ENCODE data around the gene POLR1B.
"Not testable (repeated sequence)": the region's sequence is repeated elsewhere in the genome, so short reads cannot be mapped to it uniquely, and the experiment has no call there.

Gene POLR1B

DNA sequence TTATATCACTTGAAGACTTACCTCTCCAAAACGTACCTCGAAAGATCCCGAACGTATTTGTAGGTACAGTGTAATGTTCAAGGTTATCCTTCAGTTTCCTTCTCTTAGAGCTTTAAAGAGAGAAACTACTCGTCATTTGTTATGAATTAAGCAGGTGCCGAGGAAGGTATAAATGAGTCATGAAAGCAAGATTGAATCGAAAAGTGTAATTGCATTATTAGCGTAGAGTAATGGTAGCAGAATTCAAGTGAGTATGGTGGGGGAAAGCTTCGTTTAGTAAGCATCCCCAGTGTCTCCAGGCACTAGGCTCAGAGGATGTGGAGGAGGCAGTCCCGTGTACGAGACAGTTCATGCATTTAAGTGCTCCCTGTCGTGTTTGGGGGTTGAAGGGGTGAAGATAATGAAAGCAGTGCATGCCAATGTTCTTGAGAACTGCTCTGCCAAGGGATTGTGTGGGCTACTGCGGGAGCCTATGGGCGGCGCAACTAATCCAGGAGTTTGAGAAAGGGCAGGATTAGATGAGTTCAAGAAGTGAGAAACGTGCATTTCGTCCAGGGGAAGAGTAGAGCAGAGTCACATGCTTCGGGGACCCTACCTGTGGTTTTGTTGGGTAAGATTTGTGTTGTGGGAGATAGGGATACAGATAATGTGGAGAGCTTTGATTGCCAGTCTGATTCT, 858 bp downstream of the POLR1B start:
- DNase-seq, result no peak

- DNase-seq, result no peak
Measured at GRCh38 chr2:112547333-112547732, 5.1 kb downstream of the POLR1B start.

DNA sequence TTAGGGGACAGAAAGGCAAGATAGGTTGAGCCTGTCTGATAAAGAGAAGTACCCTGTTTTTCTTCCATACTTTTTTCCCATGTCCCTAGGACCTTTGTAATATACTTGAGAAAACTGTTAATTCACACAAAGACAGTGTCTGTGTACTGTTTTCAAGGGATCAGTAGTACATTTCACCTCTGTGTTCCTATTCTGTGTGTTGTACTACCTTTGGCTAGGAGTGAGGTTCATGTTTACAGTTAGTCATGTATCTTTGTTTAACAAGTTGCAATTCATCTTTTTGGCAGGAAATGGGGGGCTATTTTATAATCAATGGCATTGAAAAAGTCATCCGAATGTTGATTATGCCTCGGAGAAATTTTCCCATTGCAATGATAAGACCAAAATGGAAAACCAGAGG, 6.7 kb downstream of the POLR1B start:
- no peak for DNase-seq

- DNase-seq, result no peak
Measured at GRCh38 chr2:112566104-112566503, 23.8 kb downstream of the POLR1B start.

- DNase-seq, result not testable (repeated sequence)
Measured at GRCh38 chr2:112566508-112566907, 24.2 kb downstream of the POLR1B start.

GRCh38 chr2:112572005-112572404, 29.7 kb downstream of the POLR1B start:
- DNase-seq, result no peak

DNA sequence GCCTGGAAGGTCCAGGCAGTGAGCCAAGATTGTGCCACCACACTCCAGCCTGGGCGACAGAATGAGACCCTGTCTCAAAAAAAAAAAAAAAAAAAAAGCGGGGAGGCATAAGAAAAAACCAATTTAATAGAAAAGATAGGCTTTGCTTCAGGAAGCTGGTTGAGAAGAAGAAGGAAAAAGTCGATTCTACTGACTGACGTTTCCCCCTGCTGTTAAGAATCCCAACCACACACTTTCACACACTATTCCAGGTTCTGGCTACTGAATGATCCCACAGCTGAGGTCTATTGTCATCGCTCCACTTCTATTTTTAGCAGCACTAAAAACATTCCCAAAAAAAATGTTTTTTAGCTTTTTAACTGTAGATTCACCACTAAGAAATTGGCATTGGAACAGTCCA, 35.5 kb downstream of the POLR1B start:
- DNase-seq, result no peak

- DNase-seq, result no peak
Measured at GRCh38 chr2:112579241-112579640, 37.0 kb downstream of the POLR1B start.

DNA sequence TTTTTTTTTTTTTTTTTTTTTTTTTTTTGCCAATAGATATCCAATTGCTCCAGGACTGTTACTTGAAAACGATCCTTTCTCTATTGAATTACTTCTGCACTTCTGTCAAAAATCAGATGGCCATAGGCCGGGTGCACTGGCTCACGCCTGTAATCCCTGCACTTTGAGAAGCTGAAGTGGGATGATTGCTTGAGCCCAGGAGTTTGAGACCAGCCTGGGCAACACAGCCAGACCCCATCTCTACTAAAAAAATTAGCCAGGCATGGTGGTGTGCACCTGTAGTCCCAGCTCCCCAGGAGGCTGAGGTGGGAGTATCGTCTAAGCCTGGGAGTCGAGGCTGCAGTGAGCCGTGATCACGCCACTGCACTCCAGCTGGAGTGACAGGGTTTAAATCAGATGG, 37.8 kb downstream of the POLR1B start:
- DNase-seq, result no peak

DNA sequence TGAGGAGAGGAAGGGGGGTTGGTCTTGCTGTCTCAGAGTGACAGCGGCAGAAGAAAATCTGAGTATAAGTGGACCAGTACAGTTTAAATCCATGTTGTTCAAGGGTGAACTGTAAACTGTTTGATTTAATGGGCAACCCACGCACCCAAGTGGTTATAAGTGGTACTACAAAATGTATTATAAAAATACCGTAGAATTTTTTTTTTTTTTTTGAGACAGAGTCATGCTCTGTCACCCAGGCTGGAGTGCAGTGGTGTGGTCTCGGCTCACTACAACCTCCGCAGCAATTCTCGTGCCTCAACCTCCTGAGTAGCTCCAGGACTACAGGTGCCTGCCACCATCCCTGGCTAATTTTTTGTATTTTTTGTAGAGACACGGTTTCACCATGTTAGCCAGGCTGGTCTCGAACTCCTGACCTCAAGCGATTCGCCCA, 40.1 kb downstream of the POLR1B start:
- peak; percentile 7 for DNase-seq

- DNase-seq, result no peak
Measured at GRCh38 chr2:112583497-112584133, 41.4 kb downstream of the POLR1B start.

DNA sequence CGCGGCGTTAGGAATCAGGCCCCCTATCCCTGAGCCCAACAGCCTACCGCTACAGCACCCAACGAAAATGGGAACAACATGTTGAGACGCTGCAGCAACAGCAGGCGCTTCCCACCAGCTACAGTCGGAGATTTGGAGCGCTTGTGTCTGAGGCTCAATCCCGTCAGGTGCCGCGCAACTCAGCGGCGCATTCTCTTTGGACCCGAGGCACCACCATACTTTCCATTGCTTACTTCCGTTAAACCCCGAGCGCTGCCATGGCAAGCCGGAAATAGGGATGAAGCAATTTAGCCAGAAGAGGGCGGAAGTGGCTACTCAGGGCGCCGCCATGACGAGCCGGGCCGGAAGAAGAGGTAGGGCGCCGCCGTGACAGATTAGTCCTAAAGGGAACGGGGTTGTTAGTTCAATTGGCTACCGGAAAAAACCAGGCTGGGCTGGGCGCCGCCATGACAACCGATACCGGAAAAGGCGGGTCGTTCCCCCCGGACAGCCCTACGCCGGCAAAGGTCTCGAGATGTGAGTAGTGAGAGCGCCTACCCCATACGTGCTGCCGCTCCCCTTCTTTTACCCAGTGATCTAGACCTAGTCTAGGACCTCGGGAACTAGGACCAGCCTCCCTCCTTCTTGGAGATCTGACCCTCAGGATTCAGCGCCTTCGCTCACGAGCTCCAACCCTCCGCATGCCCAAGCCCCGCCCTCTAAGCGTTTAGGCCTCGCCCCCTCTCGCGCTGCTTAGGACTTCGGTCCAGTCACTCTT, 42.0 kb downstream of the POLR1B start, which contains the start of gene CHCHD5:
TSS of gene CHCHD5 (plus strand) at position 476 of the 757 bp plus-strand sequence. CDS start at position 515, 39 bp downstream.
- DNase-seq, result peak; percentile 78

- DNase-seq, result no peak
Measured at GRCh38 chr2:112584891-112585250, 42.6 kb downstream of the POLR1B start.

DNA sequence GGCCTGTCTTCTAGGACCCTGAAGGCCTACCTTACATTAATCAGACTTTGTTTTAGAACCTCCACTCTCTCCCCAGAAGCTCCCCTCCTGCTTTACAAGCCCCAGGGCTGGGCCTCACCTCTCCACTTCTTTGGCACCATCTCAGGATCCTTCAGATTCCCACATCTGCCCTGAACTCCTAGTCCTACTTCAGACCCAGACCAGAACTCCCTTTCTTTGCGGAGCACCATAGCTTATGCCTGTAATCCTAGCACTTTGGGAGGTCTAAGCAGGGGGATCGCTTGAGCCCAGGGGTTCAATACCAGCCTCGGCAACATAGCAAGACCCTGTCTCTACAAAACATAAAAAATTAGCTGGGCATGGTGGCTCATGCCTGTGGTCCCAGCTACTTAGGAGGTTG, 43.1 kb downstream of the POLR1B start:
- no peak for DNase-seq

- DNase-seq, result no peak
Measured at GRCh38 chr2:112585873-112586464, 43.7 kb downstream of the POLR1B start.

DNA sequence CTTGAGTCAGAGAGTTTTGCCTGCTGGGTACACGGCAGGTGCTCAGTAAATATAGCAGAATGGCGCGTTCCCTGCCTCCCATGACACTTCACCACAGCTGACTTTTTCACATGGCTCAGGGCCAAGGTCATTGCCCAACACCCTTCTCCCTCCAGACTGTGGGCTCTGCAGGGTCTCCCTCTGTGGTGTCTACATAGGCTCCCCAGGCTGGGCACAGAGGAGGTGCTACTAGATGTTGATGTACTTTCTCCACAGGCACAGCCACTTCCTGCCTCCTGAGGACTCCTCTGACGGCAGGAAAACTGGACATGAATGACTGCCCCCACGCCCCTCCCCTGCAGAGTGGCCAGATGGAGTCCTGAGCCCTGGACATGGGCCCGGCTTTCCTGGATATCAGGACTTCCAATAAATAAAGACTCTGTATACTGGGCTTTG, 46.4 kb downstream of the POLR1B start:
- DNase-seq, result no peak

DNA sequence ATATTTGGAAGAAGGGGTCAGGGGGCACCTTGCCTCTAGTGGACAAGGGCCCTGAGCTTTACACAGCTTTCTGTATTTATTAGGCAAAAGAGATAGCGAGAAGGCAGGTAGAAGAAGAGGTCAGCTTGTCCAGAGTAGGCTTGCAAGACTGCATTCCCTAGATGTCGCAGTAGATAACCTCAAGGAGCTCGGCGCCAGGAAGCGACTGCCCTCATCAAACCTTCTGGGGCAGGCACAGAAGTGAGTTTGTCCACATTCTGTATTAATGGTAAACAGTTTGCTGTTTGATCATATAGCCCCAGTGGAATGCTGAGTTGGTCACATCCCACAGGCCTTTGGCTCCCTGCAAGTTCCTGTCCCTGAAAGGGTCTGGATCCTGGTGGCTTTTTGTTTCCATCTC, 49.1 kb downstream of the POLR1B start:
- DNase-seq, result no peak

- no peak for DNase-seq
Measured at GRCh38 chr2:112593736-112594135, 51.5 kb downstream of the POLR1B start.

DNA sequence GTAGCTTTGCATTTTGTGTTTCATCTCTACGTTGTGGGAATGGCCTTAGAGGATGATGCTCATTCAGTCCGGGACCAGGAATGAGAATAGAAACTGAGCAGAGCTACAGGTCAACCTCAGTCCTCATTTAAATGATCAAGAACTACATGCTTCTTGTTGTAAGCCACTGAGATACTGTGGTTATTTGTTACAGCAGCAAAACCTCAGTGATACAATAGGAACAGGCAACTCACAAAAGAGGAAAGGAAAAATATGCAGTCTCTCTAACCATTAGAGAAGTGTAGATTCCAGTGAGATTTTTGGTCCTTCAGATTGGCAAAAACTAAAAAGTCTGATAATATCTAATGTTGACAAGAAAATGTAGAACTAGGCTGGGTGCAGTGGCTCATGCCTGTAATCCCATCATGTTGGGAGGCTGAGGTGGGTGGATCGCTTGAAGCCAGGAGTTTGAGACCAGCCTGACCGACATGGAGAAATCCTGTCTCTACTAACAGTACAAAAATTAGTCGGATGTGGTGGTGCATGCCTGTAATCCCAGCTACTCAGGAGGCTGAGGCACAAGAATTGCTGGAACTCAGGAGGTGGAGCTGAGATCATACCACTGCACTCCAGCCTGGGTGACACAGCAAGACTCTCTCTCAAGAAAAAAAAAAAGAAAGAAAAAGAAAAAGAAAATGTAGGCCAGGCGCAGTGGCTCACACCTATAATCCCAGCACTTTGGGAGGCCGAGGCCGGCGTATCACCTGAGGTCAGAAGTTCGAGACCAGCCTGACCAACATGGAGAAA, 55.5 kb downstream of the POLR1B start:
- DNase-seq, result no peak

- no peak for DNase-seq
Measured at GRCh38 chr2:112600634-112601033, 58.4 kb downstream of the POLR1B start.

DNA sequence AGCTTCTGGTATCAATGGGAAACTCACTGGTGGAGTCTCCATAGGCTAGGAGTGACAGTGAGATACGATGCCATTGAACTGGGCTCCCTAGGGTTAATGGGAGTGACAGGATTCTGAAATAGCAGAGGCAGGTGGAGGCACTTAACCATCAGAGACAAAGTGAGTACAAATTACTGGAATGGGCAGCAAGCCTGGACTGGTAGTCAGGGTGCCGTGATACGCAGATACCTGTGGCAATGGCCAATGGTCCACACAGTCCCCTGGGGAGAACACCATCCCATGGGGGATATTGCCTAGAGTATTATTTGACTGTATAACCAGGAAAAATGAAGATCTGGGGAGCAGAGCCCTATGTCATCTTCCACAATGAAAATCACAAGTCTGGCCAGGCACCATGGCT, 59.5 kb downstream of the POLR1B start:
- no peak for DNase-seq

DNA sequence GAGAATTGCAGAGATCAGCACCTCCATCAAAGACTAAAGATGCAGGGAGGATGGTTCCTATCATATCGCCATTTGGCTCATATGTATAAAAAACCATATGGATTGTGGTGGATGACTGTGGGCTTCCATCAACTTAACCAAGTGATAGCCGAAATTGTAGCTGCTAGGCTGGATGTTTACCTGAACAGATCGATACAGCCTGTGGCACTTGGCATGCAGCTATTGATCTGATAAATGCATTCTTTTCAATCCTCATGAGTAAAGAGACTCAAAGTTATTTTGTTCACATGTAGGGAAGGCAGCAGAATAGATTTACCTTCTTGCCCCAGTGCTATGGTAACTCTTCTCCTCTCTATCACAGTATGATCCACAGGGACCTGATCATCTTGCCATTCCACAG, 60.7 kb downstream of the POLR1B start:
- no peak for DNase-seq

GRCh38 chr2:112603731-112604130, 61.5 kb downstream of the POLR1B start:
- DNase-seq, result no peak
